Thymus (tissue), 11 donors: ENCODE measurements around the gene TTC21B. TPM values are rescaled to one million over a fixed set of nuclear protein-coding genes. Genes with fewer than 3 reads are reported as not detected.
A peak's percentile ranks its signal among the peaks of the same experiment; 100 is the strongest.
"Not testable (repeated sequence)": the region's sequence is repeated elsewhere in the genome, so short reads cannot be mapped to it uniquely, and the experiment has no call there.

Experiments used
- DNase-seq, 9 donors: peaks; one replicate each; pipeline ENCODE4 v3.0.0-alpha.2; 2013; ENCODE audit warnings: low spot score in 9 of 9, low read depth in 6 of 9, missing footprints in 1 of 9
- H3K27ac ChIP-seq, 2 donors: one replicate each; pipeline ENCODE4 v1.5.1; 2013; ENCODE audit warnings: control low read depth in 1 of 2, low read depth in 1 of 2, low read length in 1 of 2, mild to moderate bottlenecking in 1 of 2, moderate library complexity in 1 of 2
- H3K27me3 ChIP-seq, 2 donors: one replicate each; pipeline ENCODE4 v1.5.1; 2013; ENCODE audit warnings: low read length in 1 of 2; ENCODE audit not compliant: control insufficient read depth in 2 of 2, insufficient read depth in 1 of 2
- H3K36me3 ChIP-seq, 2 donors: one replicate each; pipeline ENCODE4 v1.5.1; 2013; ENCODE audit warnings: low read length in 1 of 2, mild to moderate bottlenecking in 1 of 2, moderate library complexity in 1 of 2; ENCODE audit not compliant: control insufficient read depth in 2 of 2, insufficient read depth in 2 of 2
- H3K4me1 ChIP-seq, 2 donors: one replicate each; pipeline ENCODE4 v1.5.1; 2013; ENCODE audit warnings: low read length in 2 of 2; ENCODE audit not compliant: control insufficient read depth in 2 of 2, insufficient read depth in 2 of 2
- H3K4me3 ChIP-seq, 2 donors: one replicate each; pipeline ENCODE4 v1.5.1; 2013; ENCODE audit warnings: low read length in 2 of 2, control low read depth in 1 of 2, mild to moderate bottlenecking in 1 of 2
- H3K9me3 ChIP-seq, 2 donors: one replicate each; pipeline ENCODE4 v1.5.1; 2013; ENCODE audit warnings: low read length in 1 of 2, mild to moderate bottlenecking in 1 of 2; ENCODE audit not compliant: control insufficient read depth in 2 of 2, insufficient read depth in 1 of 2
- WGBS: extraction: QIAGEN DNeasy Blood & Tissue Kit; methylation state at CpG from one replicate; pipeline ENCODE4 v1.1.7; 2013; 5-methylcytosine and 5-hydroxymethylcytosine counted together
- polyA plus RNA-seq: library from polyadenylated mRNA; stranded (reverse); fragments of 200-250 nt; gene quantifications from one replicate; pipeline ENCODE4 v1.2.3, GENCODE V29; 2013
- total RNA-seq: library from RNA; stranded (reverse); fragments of 120-200 nt; gene quantifications from one replicate; pipeline ENCODE4 v1.2.4, GENCODE V29; 2013
- donor health status: healthy.

TTC21B gene
- total and polyA plus RNA-seq, 2 donors, result 10.3 to 19.5 TPM

DNA sequence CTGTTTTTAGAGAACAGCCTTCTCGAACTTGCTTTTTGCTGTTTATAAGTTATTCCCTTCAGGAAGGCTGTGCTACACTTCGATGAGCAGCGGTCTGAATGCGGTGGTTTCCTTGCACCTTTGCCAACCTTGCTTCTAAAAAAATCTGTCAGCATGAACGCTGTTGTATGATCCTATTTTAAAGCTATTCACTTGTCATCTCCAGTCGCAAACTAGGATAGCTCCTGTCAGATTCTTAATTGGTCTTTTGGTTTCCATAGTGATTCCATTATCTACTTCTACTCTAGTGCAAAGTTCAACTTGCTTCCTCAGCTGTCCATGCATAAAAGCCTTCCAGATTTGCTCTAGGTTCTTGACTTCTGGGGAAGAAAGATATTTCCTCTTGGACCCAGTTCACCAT lies 83.2 kb downstream of the TTC21B start:
- no peak for DNase-seq
- Histone ChIP-seq H3K4me3 (no peak overlapping the region), H3K27me3 (no peaks in the 10 kb centered on the region), H3K36me3 (peaks cover 4 to 8% of the 10 kb centered on the region in 2 donors), H3K27ac (no peak overlapping the region), H3K4me1 (no peaks in the 10 kb centered on the region), H3K9me3 (no peaks in the 10 kb centered on the region)
- WGBS, result 97% methylated on average over 6 of the region's 6 CpGs

DNA sequence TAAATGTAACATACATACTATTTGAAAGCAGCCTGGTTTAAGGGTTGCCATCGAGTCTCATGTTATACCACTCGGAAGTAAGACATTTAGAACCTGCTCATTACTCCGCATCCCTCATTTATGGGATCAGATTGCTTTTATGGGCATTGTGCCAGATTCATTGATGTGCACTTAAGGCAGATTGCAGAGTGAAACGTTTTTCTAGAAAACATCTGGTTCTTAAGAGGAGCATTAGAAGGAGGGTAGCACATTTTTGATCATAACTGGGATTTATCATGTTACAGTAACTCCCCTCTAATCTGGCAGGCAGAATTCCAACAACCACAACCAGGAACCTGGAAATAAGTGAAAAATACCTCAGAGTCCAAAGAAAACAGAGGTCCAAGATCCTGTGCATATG lies 85.4 kb downstream of the TTC21B start:
- H3K27me3 ChIP-seq, result no peaks in the 10 kb centered on the region
- whole genome bisulfite sequencing, result 73% methylated on average over 4 of the region's 4 CpGs
- peaks cover 4% of the 10 kb centered on the region in 2 donors for H3K36me3 ChIP-seq
- no peak for DNase-seq
- H3K4me1 ChIP-seq, result no peaks in the 10 kb centered on the region
- H3K9me3 ChIP-seq, result no peaks in the 10 kb centered on the region
- H3K27ac ChIP-seq, result no peak overlapping the region
- no peak overlapping the region for H3K4me3 ChIP-seq

DNA sequence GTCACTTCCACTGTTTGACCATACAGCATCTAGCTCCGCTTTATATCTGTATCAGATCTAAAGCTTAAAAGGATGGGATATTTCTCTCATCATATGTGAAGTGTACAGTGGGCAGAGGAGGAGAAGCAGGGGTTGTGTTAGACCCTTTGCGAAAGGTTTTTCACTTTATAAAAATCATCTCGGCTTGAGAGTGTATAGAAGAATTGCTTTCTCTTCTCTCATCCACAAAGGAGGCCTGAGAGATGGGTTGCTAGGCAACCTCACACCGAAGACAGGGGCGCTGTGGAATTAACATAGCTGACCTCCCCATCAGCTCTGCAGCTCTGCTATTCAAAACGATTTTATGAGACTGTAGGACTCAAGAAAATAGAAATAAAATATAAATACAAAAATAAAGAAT lies 89.3 kb downstream of the TTC21B start:
- no peak overlapping the region for H3K27ac ChIP-seq
- H3K9me3 ChIP-seq, result peaks cover 0 to 8% of the 10 kb centered on the region in 2 donors
- H3K4me1 ChIP-seq, result no peaks in the 10 kb centered on the region
- no peaks in the 10 kb centered on the region for H3K27me3 ChIP-seq
- WGBS, result 96% methylated on average over 6 of the region's 6 CpGs
- H3K36me3 ChIP-seq, result no peaks in the 10 kb centered on the region
- no peak overlapping the region for H3K4me3 ChIP-seq
- DNase-seq, result no peak

DNA sequence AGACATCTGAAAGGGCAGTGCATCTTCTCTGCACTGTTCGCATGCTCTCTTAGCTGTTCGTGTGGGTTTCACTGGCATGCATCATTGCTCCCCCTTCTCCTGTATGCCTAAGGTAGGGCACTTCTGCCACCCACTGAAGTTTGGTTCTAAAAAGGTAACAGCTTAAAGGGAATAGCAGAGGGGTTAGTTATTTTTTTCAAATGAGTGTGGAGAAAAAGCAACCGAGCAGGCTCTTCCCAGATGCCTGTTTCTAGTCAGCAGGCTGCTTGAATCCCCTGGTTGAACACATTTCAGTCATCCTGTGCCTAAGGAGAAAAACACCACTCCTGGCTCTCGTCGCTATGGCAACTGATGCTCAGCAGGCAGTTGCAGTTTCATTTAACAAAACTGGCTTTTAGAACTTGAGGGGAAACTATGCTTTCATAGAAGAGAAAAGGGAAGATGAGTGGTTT lies 89.7 kb downstream of the TTC21B start:
- H3K27ac ChIP-seq, result no peak overlapping the region
- peak in 1 of 9 donors; percentile 11 for DNase-seq
- 95% methylated on average over 5 of the region's 5 CpGs for WGBS
- no peaks in the 10 kb centered on the region for H3K4me1 ChIP-seq
- peaks cover 0 to 8% of the 10 kb centered on the region in 2 donors for H3K9me3 ChIP-seq
- no peaks in the 10 kb centered on the region for H3K27me3 ChIP-seq
- no peak overlapping the region for H3K4me3 ChIP-seq
- no peaks in the 10 kb centered on the region for H3K36me3 ChIP-seq

DNA sequence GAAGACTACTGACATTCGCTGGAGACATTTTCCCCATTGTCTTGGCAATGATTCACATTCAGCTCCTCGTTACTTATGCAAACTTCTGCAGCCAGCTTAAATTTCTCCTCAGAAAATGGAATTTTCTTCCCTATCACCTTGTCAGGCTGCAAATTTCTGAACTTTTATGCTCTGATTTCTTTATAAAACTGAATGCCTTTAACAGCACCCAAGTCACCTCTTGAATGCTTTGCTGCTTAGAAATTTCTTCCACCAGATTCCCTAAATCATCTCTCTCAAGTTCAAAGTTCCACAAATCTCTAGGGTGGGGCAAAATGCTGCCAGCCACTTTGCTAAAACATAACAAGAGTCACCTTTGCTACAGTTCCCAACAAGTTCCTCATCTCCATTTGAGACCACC lies 92.5 kb downstream of the TTC21B start:
- H3K4me3 ChIP-seq, H3K27me3 ChIP-seq, H3K9me3 ChIP-seq, DNase-seq, H3K27ac ChIP-seq, H3K36me3 ChIP-seq, H3K4me1 ChIP-seq: not testable (repeated sequence)
- WGBS, result 96% methylated on average over 2 of the region's 2 CpGs

DNA sequence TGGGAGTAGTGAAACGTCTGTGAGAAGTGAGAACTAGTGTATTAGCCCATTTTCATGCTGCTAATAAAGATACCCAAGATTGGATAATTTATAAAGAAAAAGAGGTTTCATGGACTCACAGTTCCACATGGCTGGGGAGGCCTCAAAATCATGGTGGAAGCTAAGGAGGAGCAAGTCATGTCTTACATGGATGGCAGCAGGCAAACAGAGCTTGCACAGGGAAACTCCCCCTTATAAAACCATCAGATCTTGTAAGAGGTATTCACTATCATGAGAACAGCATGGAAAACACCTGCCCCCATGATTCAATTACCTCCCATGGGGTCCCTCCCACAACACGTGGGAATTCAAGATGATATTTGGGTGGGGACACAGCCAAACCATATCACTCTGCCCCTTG lies 93.9 kb downstream of the TTC21B start:
- WGBS, result 100% methylated on average over 2 of the region's 2 CpGs
- H3K27ac ChIP-seq, H3K36me3 ChIP-seq, H3K27me3 ChIP-seq, H3K4me1 ChIP-seq, H3K4me3 ChIP-seq, H3K9me3 ChIP-seq, DNase-seq: not testable (repeated sequence)

DNA sequence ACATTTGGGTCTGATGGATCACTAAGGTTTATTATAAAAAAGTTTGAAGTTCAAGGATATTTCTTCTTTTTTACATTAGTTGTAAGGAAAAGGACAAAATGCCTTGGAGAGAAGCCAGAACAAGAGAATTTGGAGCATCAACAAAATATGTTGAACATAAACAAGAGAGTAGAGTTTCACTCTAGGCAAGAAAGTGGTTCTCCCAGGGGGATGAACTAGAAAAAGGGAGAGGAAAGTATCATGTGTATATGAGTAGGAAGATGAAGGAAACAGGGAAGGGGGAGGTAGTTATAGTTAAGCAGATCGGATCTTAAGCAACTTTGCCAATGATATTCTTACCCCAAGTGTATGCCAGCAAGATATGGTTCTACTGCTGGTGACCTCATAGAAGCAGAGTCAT lies 95.7 kb downstream of the TTC21B start:
- H3K4me3 ChIP-seq, result no peak overlapping the region
- no peak overlapping the region for H3K27ac ChIP-seq
- 91% methylated on average over 1 of the region's 1 CpG for WGBS
- peaks cover 1 to 21% of the 10 kb centered on the region in 2 donors for H3K9me3 ChIP-seq
- H3K27me3 ChIP-seq, result no peaks in the 10 kb centered on the region
- H3K36me3 ChIP-seq, result no peaks in the 10 kb centered on the region
- H3K4me1 ChIP-seq, result no peaks in the 10 kb centered on the region
- DNase-seq, result no peak

DNA sequence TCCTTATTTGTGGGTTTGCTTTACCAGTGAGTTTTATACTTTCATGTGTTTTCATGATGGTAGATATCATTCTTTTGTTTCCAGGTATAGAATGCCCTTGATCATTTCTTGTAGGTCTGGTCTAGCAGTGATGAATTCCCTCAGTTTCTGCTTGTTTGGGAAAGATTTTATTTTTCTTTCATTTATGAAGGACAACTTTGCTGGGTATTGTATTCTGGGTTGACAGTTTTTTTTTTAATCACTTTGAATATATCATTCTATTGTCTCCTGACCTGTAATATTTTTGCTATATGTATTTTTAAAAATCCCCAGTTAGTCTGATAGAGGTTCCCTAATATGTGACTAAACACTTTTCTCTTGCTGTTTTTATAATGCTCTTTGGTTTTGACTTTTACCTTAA lies 101.2 kb downstream of the TTC21B start:
- H3K4me1 ChIP-seq, result no peaks in the 10 kb centered on the region
- DNase-seq, result no peak
- H3K27ac ChIP-seq, result no peak overlapping the region
- peaks cover 1 to 12% of the 10 kb centered on the region in 2 donors for H3K9me3 ChIP-seq
- H3K4me3 ChIP-seq, result no peak overlapping the region
- no peaks in the 10 kb centered on the region for H3K36me3 ChIP-seq
- no peaks in the 10 kb centered on the region for H3K27me3 ChIP-seq

DNA sequence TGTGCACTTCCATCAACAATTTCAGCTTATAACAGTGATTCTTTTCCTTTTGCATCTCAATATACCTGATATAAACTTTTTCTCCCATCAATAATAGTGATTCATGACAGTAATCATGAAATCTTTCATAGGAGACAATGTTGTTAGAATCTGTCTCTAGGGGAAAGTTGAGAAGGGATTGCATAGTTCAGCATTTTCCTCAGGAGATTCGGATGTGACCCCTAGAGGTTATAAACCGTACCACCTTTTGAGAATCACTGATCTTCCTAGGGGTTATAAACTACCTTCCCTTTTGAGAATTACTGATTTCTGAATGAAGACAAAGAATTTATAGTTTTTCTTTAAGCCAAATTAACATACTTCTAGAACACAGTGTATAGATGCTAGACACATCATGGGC lies 106.6 kb downstream of the TTC21B start:
- no peaks in the 10 kb centered on the region for H3K9me3 ChIP-seq
- H3K4me3 ChIP-seq, result no peak overlapping the region
- DNase-seq, result no peak
- H3K27me3 ChIP-seq, result no peaks in the 10 kb centered on the region
- 97% methylated on average over 2 of the region's 2 CpGs for WGBS
- no peaks in the 10 kb centered on the region for H3K36me3 ChIP-seq
- H3K4me1 ChIP-seq, result no peaks in the 10 kb centered on the region
- no peak overlapping the region for H3K27ac ChIP-seq

DNA sequence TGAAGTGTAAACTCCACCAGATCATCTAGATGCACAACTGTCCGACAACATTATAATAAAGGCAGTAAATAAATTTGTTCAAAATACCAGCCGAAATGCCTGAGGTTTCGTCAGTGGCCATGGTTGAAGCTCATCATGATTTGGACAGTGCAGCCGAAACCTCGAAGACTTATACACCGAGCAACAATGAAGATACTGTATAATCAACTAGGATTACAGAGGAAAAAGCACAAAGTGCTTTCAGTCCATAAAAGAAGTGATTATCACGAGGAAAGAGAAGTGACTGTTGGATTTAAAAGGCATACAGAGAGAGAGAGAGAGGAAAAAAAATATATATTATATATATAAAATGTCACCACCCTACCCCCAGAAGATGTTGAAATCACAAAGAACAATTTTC lies 107.5 kb downstream of the TTC21B start:
- no peaks in the 10 kb centered on the region for H3K4me1 ChIP-seq
- 98% methylated on average over 7 of the region's 7 CpGs for WGBS

More for the DNA sequence above, 107.5 kb downstream of the TTC21B start:
- no peaks in the 10 kb centered on the region for H3K36me3 ChIP-seq
- H3K27me3 ChIP-seq, result no peaks in the 10 kb centered on the region
- H3K9me3 ChIP-seq, result no peaks in the 10 kb centered on the region
- DNase-seq, result no peak
- no peak overlapping the region for H3K27ac ChIP-seq
- no peak overlapping the region for H3K4me3 ChIP-seq
